Measurements from ENCODE around the gene ICAM3. TPM values are rescaled to one million over a fixed set of nuclear protein-coding genes. Genes with fewer than 3 reads are reported as not detected.
A peak's percentile ranks its signal among the peaks of the same experiment; 100 is the strongest.
"Not testable (repeated sequence)": the region's sequence is repeated elsewhere in the genome, so short reads cannot be mapped to it uniquely, and the experiment has no call there.

Gene ICAM3, protein sequence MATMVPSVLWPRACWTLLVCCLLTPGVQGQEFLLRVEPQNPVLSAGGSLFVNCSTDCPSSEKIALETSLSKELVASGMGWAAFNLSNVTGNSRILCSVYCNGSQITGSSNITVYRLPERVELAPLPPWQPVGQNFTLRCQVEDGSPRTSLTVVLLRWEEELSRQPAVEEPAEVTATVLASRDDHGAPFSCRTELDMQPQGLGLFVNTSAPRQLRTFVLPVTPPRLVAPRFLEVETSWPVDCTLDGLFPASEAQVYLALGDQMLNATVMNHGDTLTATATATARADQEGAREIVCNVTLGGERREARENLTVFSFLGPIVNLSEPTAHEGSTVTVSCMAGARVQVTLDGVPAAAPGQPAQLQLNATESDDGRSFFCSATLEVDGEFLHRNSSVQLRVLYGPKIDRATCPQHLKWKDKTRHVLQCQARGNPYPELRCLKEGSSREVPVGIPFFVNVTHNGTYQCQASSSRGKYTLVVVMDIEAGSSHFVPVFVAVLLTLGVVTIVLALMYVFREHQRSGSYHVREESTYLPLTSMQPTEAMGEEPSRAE
- total RNA-seq (2.9 and 9.0 TPM in 2 replicates), polyA plus RNA-seq (8.6 and 12.7 TPM in 2 replicates)

- no peaks in the 10 kb centered on the region for H3K9me3 ChIP-seq (ENCODE audit: low read depth)
- H3K4me1 ChIP-seq (ENCODE audit: low read depth) = peaks cover 4% of the 10 kb centered on the region
- DNase-seq (ENCODE audit: low read depth in 1 of 2, low spot score in 1 of 2) = no peak
- TF ChIP-seq CTCF (IDR thresholded peaks at IDR 0.05; ENCODE audit: low read depth, low read length) = no peak
- no peaks in the 10 kb centered on the region for H3K36me3 ChIP-seq
- H3K27me3 ChIP-seq = no peaks in the 10 kb centered on the region
- H3K4me3 ChIP-seq = no peak within 1 kb of the TSS
- H3K27ac ChIP-seq = no peak within 1 kb of the TSS
These were observed at the start of gene ICAM3 for GRCh38 chr19:10339380-10339960. ICAM3 (minus strand) TSS chr19:10339624; CDS start chr19:10339614, 10 bp downstream.

DNA sequence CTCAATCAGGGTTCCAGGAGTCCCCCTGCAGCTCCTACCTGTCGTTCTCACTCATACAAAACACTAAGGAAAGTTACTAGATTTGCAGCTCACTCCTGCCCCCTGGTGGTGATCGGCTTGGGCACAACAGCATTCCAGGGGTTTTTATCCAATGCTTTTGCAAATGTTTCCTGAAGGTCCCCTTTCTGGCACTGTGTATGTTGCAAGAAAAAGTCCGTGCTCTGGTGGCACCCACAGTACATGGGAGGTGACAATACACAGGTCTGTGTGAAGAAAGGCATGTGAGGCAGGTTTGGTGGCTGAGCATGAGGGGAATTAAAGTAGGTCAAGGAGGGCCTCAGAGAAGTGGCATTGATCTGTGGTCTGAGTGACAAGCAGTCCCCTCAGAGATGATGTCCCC is 49.5 kb upstream of the ICAM3 start:
- peaks cover 27% of the 10 kb centered on the region for H3K36me3 ChIP-seq
- peak; percentile 94 for TF ChIP-seq CTCF (IDR thresholded peaks at IDR 0.05; ENCODE audit: low read depth, low read length)
- H3K4me3 ChIP-seq = no peak overlapping the region
- H3K27me3 ChIP-seq = no peaks in the 10 kb centered on the region
- H3K9me3 ChIP-seq (ENCODE audit: low read depth) = no peaks in the 10 kb centered on the region
- DNase-seq (ENCODE audit: low read depth in 1 of 2, low spot score in 1 of 2) = peak; percentile 85 to 90
- no peak overlapping the region for H3K27ac ChIP-seq
- H3K4me1 ChIP-seq (ENCODE audit: low read depth) = no peaks in the 10 kb centered on the region

DNA sequence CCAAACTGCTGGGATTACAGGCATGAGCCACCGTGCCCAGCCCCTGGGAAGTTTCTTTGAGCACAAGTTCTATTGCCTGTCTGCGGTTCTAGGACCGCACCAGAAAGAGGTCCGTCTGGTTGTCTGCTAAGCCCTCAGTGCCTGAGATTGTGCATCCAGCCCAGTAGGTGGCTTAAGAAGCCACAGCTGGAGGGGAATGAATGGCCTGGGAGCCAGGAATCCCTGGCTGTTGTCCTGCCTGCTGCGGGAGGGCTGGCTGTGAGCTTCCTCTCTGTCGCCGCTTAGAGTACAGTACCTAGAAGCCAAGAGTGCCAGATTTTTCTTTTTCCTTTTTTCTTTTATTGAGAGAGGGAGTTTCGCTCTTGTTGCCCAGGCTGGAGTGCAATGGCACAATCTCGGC is 45.2 kb upstream of the ICAM3 start:
- no peak for TF ChIP-seq CTCF (IDR thresholded peaks at IDR 0.05; ENCODE audit: low read depth, low read length)
- Histone ChIP-seq H3K27me3 (no peaks in the 10 kb centered on the region), H3K4me3 (no peak overlapping the region), H3K27ac (no peak overlapping the region), H3K9me3 (ENCODE audit: low read depth) (no peaks in the 10 kb centered on the region), H3K4me1 (ENCODE audit: low read depth) (no peaks in the 10 kb centered on the region), H3K36me3 (no peaks in the 10 kb centered on the region)
- DNase-seq (ENCODE audit: low read depth in 1 of 2, low spot score in 1 of 2) = no peak

DNA sequence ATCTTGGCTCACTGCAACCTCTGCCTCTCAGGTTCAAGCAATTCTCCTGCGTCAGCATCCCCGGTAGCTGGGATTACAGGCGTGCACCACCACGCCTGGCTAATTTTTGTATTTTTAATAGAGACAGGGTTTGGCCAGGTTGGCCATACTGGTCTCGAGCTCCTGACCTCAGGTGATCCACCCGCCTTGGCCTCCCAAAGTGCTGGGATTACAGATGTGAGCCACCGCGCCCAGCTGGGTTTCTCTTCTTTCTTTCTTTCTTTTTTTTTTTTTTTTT is 43.7 kb upstream of the ICAM3 start:
- not testable (repeated sequence) for H3K4me3 ChIP-seq; H3K27me3 ChIP-seq; H3K9me3 ChIP-seq (ENCODE audit: low read depth); H3K27ac ChIP-seq; H3K4me1 ChIP-seq (ENCODE audit: low read depth); H3K36me3 ChIP-seq; DNase-seq (ENCODE audit: low read depth in 1 of 2, low spot score in 1 of 2)

GRCh38 chr19:10380313-10381102 is 41.1 kb upstream of the ICAM3 start, which contains the start of gene TYK2:
TYK2 (minus strand) TSS chr19:10380572; CDS start chr19:10378406, 2,166 bp downstream.
- Histone ChIP-seq H3K36me3 (peaks cover 2% of the 10 kb centered on the region), H3K4me1 (ENCODE audit: low read depth) (no peaks in the 10 kb centered on the region), H3K9me3 (ENCODE audit: low read depth) (no peaks in the 10 kb centered on the region), H3K4me3 (peak within 1 kb of the TSS; percentile 66), H3K27ac (peak within 1 kb of the TSS; percentile 2), H3K27me3 (no peaks in the 10 kb centered on the region)
- no peak for TF ChIP-seq CTCF (IDR thresholded peaks at IDR 0.05; ENCODE audit: low read depth, low read length)
- peak; percentile 97 to 99 for DNase-seq (ENCODE audit: low read depth in 1 of 2, low spot score in 1 of 2)

All from cardiac muscle cell (in vitro differentiated cells and primary cell).